Caco-2 (cell line): ENCODE measurements around the gene YWHAG. TPM values are rescaled to one million over a fixed set of nuclear protein-coding genes. Genes with fewer than 3 reads are reported as not detected.
A peak's percentile ranks its signal among the peaks of the same experiment; 100 is the strongest.

Source experiments
- BruUV-seq: library from RNA; stranded (reverse); fragments of 400-500 nt; replicated peaks from 2 replicates; lab custom pipeline; 2021; lab: Mats Ljungman, UMichigan
- CTCF ChIA-PET: fragments of 300-600 bp; sonication (Branson Sonifier 250); formaldehyde crosslinking; loops from one replicate; lab custom pipeline; 2022; ENCODE audit warnings: antibody characterized with exemption; lab: Charles Lee
- POLR2A ChIA-PET: fragments of 300-600 bp; sonication (Branson Sonifier 250); formaldehyde crosslinking; loops from one replicate; lab custom pipeline; 2022; ENCODE audit warnings: antibody characterized with exemption; lab: Charles Lee
- DNase-seq, 2 experiments: peaks; one replicate each; pipeline versions ENCODE4 v3.0.0 to v3.0.0-alpha.2; 2020 to 2022
- H3K27me3 ChIP-seq: replicated peaks from 2 replicates; pipeline ENCODE4 v1.6.0; 2011; ENCODE audit warnings: low read length; ENCODE audit not compliant: control insufficient read depth, insufficient read depth
- H3K36me3 ChIP-seq: 2 replicates; pipeline ENCODE4 v1.5.1; 2011; ENCODE audit warnings: low read length; ENCODE audit not compliant: control insufficient read depth, insufficient read depth
- H3K4me1 ChIP-seq: fragments of 250-450 bp; sonication (Bioruptor Pico); 2 replicates; pipeline ENCODE4 v1.5.1; 2020; ENCODE audit warnings: mild to moderate bottlenecking
- H3K4me3 ChIP-seq: 2 replicates; pipeline ENCODE4 v1.5.1; 2011; ENCODE audit warnings: low read depth, mild to moderate bottlenecking, control low read depth, low read length
- H3K9me3 ChIP-seq: fragments of 250-450 bp; sonication (Bioruptor Pico); 2 replicates; pipeline ENCODE4 v1.5.1; 2020; ENCODE audit warnings: mild to moderate bottlenecking, moderate library complexity
- H3K27ac Mint-ChIP-seq: one replicate; pipeline ENCODE4 v1.8.0; 2022; ENCODE audit warnings: mixed read lengths; ENCODE audit not compliant: unreplicated experiment
- H3K27me3 Mint-ChIP-seq: one replicate; pipeline ENCODE4 v1.8.0; 2022; ENCODE audit warnings: mixed read lengths; ENCODE audit not compliant: insufficient read depth, unreplicated experiment
- H3K36me3 Mint-ChIP-seq: one replicate; pipeline ENCODE4 v1.8.0; 2022; ENCODE audit warnings: mild to moderate bottlenecking, mixed read lengths; ENCODE audit not compliant: insufficient read depth, unreplicated experiment
- H3K4me1 Mint-ChIP-seq: one replicate; pipeline ENCODE4 v1.8.0; 2022; ENCODE audit warnings: low read depth, mixed read lengths; ENCODE audit not compliant: unreplicated experiment
- H3K4me3 Mint-ChIP-seq: one replicate; pipeline ENCODE4 v1.8.0; 2022; ENCODE audit warnings: mild to moderate bottlenecking, moderate library complexity, mixed read lengths; ENCODE audit not compliant: unreplicated experiment
- H3K9me3 Mint-ChIP-seq: one replicate; pipeline ENCODE4 v1.8.0; 2022; ENCODE audit warnings: mixed read lengths; ENCODE audit not compliant: unreplicated experiment
- intact Hi-C: fragments of 100-400 bp; cut with micrococcal nuclease; formaldehyde crosslinking; loops from one replicate; pipeline ENCODE4 v1.10.0; 2022; ENCODE audit not compliant: unreplicated experiment
- total RNA-seq: library from RNA; stranded (reverse); gene quantifications from 2 replicates; pipeline ENCODE4 v1.2.3, GENCODE V29; 2022
- TF ChIP-seq, protein P1 (sequence below), 2 experiments: fragments of 200-600 bp in 1 of 2; IDR thresholded peaks; 1 replicate in 1 of 2; 2 replicates in 1 of 2; pipeline versions ENCODE4 v1.5.1 to v1.8.0; 2011 to 2022; ENCODE audit warnings: antibody characterized with exemption in 1 of 2, control low read depth in 1 of 2, inconsistent platforms in 1 of 2, low read depth in 1 of 2, low read length in 1 of 2, mild to moderate bottlenecking in 1 of 2, moderate library complexity in 1 of 2; ENCODE audit not compliant: insufficient read depth in 1 of 2, severe bottlenecking in 1 of 2, unreplicated experiment in 1 of 2

The YWHAG gene
- total RNA-seq, 1 experiment from 2014 or later = 150 TPM

- Histone ChIP-seq H3K4me3 (no peak overlapping the region), H3K9me3 (no peaks in the 10 kb centered on the region), H3K36me3 (peaks cover 2% of the 10 kb centered on the region), H3K27me3 (no peaks in the 10 kb centered on the region), H3K4me1 (no peaks in the 10 kb centered on the region)
- DNase-seq = no peak
- no peak overlapping the region for H3K27ac Mint-ChIP-seq
- CTCF ChIA-PET = no interaction called here
- peaks cover 7% of the 10 kb centered on the region for H3K4me1 Mint-ChIP-seq
- peaks cover 81% of the 10 kb centered on the region for H3K36me3 Mint-ChIP-seq
- TF ChIP-seq, protein P1, sequence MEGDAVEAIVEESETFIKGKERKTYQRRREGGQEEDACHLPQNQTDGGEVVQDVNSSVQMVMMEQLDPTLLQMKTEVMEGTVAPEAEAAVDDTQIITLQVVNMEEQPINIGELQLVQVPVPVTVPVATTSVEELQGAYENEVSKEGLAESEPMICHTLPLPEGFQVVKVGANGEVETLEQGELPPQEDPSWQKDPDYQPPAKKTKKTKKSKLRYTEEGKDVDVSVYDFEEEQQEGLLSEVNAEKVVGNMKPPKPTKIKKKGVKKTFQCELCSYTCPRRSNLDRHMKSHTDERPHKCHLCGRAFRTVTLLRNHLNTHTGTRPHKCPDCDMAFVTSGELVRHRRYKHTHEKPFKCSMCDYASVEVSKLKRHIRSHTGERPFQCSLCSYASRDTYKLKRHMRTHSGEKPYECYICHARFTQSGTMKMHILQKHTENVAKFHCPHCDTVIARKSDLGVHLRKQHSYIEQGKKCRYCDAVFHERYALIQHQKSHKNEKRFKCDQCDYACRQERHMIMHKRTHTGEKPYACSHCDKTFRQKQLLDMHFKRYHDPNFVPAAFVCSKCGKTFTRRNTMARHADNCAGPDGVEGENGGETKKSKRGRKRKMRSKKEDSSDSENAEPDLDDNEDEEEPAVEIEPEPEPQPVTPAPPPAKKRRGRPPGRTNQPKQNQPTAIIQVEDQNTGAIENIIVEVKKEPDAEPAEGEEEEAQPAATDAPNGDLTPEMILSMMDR (IDR thresholded peaks at IDR 0.05; ENCODE audit: insufficient read depth in 1 of 2, low read depth in 1 of 2, low read length in 1 of 2, severe bottlenecking in 1 of 2, unreplicated experiment in 1 of 2) = no peak
- no peaks in the 10 kb centered on the region for H3K27me3 Mint-ChIP-seq
- intact Hi-C loops = no loop called here
- no peak overlapping the region for H3K4me3 Mint-ChIP-seq
- H3K9me3 Mint-ChIP-seq = no peaks in the 10 kb centered on the region
- no TSS peak for BruUV-seq
- POLR2A ChIA-PET = no interaction called here
Measured at GRCh38 chr7:76325811-76326210, 33.0 kb downstream of the YWHAG start.

DNA sequence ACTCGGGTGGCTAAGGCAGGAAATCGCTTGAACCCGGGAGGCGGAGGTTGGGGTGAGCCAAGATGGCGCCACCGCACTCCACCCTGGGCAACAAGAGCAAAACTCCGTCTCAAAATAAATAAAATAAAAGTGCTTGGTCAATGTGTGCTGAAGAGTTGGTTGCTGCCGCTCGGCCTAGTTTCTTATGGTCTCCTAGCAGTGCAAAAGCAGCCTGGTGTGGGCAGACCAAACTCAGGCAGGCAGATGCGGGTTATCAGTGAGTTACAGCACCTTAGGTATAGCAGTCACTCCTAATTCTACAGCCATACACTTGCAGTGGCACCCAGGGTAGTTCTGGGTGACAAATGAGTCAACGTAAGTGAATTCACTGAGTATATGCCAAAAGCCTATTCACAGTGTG, 33.7 kb downstream of the YWHAG start:
- CTCF ChIA-PET = no interaction called here
- TF ChIP-seq, protein P1 (IDR thresholded peaks at IDR 0.05; ENCODE audit: insufficient read depth in 1 of 2, low read depth in 1 of 2, low read length in 1 of 2, severe bottlenecking in 1 of 2, unreplicated experiment in 1 of 2) = no peak
- Histone ChIP-seq H3K4me3 (no peak overlapping the region), H3K4me1 (no peaks in the 10 kb centered on the region), H3K27me3 (no peaks in the 10 kb centered on the region), H3K9me3 (no peaks in the 10 kb centered on the region), H3K36me3 (peaks cover 2% of the 10 kb centered on the region)
- H3K27me3 Mint-ChIP-seq = no peaks in the 10 kb centered on the region
- DNase-seq = no peak
- POLR2A ChIA-PET = no interaction called here
- no peak overlapping the region for H3K27ac Mint-ChIP-seq
- H3K36me3 Mint-ChIP-seq = peaks cover 85% of the 10 kb centered on the region
- intact Hi-C loops = no loop called here
- BruUV-seq = no TSS peak
- no peak overlapping the region for H3K4me3 Mint-ChIP-seq
- peaks cover 6% of the 10 kb centered on the region for H3K4me1 Mint-ChIP-seq
- no peaks in the 10 kb centered on the region for H3K9me3 Mint-ChIP-seq

- H3K9me3 Mint-ChIP-seq = no peaks in the 10 kb centered on the region
- ChIA-PET CTCF (interaction anchor here (0.5 to 1.4 kb wide), 6 partner anchors 22 to 152 kb away, joined by 3 to 7 read pairs (median 4); partner anchors contain the start of gene YWHAG), POLR2A (interaction anchor here (0.7 to 1.6 kb wide), 3 partner anchors 40 to 152 kb away, joined by 3 to 4 read pairs (median 3); partner anchors contain the start of gene YWHAG)
- Histone ChIP-seq H3K4me1 (peaks cover 12% of the 10 kb centered on the region), H3K4me3 (peak overlapping the region; percentile 54), H3K36me3 (no peaks in the 10 kb centered on the region; the same call in 1 of the 2 replicates), H3K9me3 (no peaks in the 10 kb centered on the region), H3K27me3 (no peaks in the 10 kb centered on the region)
- BruUV-seq = TSS peak; percentile 61
- peaks cover 50% of the 10 kb centered on the region for H3K36me3 Mint-ChIP-seq
- TF ChIP-seq, protein P1 (IDR thresholded peaks at IDR 0.05; ENCODE audit: insufficient read depth in 1 of 2, low read depth in 1 of 2, low read length in 1 of 2, severe bottlenecking in 1 of 2, unreplicated experiment in 1 of 2) = peak; percentile 18 to 21
- intact Hi-C loops = loop anchor here (2.0 kb wide), 2 partner anchors 40 to 74 kb away; partner anchors contain the start of gene YWHAG
- H3K27ac Mint-ChIP-seq = peak overlapping the region; percentile 72
- peaks cover 13% of the 10 kb centered on the region for H3K4me1 Mint-ChIP-seq
- H3K27me3 Mint-ChIP-seq = no peaks in the 10 kb centered on the region
- H3K4me3 Mint-ChIP-seq = peak overlapping the region; percentile 76
- peak; percentile 78 to 80 for DNase-seq
Measured at GRCh38 chr7:76318488-76319353, 40.1 kb downstream of the YWHAG start.
